Astrocyte (in vitro differentiated cells and primary cell): ENCODE data around the gene DCBLD2.

Experiments
- EZH2 ChIP-seq: IDR thresholded peaks from 2 replicates; pipeline ENCODE4 v1.6.1; 2012; ENCODE audit warnings: mild to moderate bottlenecking, low read length, inconsistent platforms; ENCODE audit not compliant: insufficient read depth
- TF ChIP-seq, protein P1 (sequence below): IDR thresholded peaks from 2 replicates; pipeline ENCODE4 v1.5.1; 2011; ENCODE audit warnings: low read depth, mild to moderate bottlenecking, inconsistent platforms, low read length, moderate library complexity; ENCODE audit not compliant: insufficient read depth

DNA sequence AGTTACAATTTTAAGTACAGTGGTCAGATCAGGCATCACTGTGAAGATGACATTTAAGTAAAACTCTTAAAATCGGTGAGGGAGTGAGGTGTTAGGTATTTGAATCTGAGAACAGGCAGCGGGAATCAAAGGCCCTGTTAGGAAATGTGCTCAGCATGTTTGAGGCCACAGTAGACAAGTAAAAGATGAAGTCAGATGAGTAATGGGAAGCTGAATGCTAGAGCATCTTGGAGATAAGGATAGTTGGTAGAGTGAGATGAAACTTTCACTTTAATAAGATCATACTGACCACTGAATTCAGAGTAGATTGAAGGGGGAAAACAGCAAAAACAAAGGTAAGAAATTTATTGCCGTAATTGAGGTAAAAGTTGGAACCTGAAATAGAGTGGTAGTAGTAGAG, 61.6 kb downstream of the DCBLD2 start:
- TF ChIP-seq, protein P1, sequence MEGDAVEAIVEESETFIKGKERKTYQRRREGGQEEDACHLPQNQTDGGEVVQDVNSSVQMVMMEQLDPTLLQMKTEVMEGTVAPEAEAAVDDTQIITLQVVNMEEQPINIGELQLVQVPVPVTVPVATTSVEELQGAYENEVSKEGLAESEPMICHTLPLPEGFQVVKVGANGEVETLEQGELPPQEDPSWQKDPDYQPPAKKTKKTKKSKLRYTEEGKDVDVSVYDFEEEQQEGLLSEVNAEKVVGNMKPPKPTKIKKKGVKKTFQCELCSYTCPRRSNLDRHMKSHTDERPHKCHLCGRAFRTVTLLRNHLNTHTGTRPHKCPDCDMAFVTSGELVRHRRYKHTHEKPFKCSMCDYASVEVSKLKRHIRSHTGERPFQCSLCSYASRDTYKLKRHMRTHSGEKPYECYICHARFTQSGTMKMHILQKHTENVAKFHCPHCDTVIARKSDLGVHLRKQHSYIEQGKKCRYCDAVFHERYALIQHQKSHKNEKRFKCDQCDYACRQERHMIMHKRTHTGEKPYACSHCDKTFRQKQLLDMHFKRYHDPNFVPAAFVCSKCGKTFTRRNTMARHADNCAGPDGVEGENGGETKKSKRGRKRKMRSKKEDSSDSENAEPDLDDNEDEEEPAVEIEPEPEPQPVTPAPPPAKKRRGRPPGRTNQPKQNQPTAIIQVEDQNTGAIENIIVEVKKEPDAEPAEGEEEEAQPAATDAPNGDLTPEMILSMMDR = no peak
- no peak for TF ChIP-seq EZH2
